GM12892 (cell line): Measurements from ENCODE around the gene KCNIP1.

Experiments
- DNase-seq: peaks from one replicate; pipeline ENCODE4 v3.0.0; 2011; ENCODE audit not compliant: insufficient read length
- FAIRE-seq: peaks from 2 replicates; lab custom pipeline; 2011; peaks lifted over from hg19 to GRCh38; lab: Jason Lieb, UNC
- POLR2A ChIP-seq: IDR thresholded peaks from 2 replicates; pipeline ENCODE4 v1.6.1; 2011; ENCODE audit warnings: low read depth, low read length, control low read depth
- POLR2AphosphoS5 ChIP-seq: IDR thresholded peaks from 2 replicates; pipeline ENCODE4 v1.6.1; 2011; ENCODE audit warnings: low read depth, low read length, control low read depth
- TAF1 ChIP-seq: IDR thresholded peaks from 2 replicates; pipeline ENCODE4 v1.6.1; 2011; ENCODE audit warnings: low read depth, mild to moderate bottlenecking, control low read depth, low read length, borderline replicate concordance

KCNIP1 gene

GRCh38 chr5:170513856-170514525 lies 10.2 kb downstream of the KCNIP1 start:
- FAIRE-seq (no peak), DNase-seq (no peak)
- no peak for TF ChIP-seq TAF1
- no peak for TF ChIP-seq POLR2A
- no peak for TF ChIP-seq POLR2AphosphoS5

GRCh38 chr5:170517411-170517810 lies 13.6 kb downstream of the KCNIP1 start:
- no peak for TF ChIP-seq POLR2AphosphoS5
- no peak for TF ChIP-seq POLR2A
- TF ChIP-seq TAF1, result no peak
- no peak for DNase-seq
- no peak for FAIRE-seq

GRCh38 chr5:170518277-170518676 lies 14.5 kb downstream of the KCNIP1 start:
- TF ChIP-seq TAF1, result no peak
- TF ChIP-seq POLR2A, result no peak
- no peak for TF ChIP-seq POLR2AphosphoS5
- FAIRE-seq (no peak), DNase-seq (no peak)

- no peak for DNase-seq
- FAIRE-seq, result no peak
- no peak for TF ChIP-seq POLR2A
- no peak for TF ChIP-seq POLR2AphosphoS5
- TF ChIP-seq TAF1, result no peak
Observed at GRCh38 chr5:170519549-170519948, 15.7 kb downstream of the KCNIP1 start.

- DNase-seq (no peak), FAIRE-seq (no peak)
- TF ChIP-seq TAF1 (no peak), POLR2AphosphoS5 (no peak), POLR2A (no peak)
Observed at GRCh38 chr5:170520372-170520771, 16.6 kb downstream of the KCNIP1 start.

- TF ChIP-seq TAF1, result no peak
- no peak for TF ChIP-seq POLR2A
- TF ChIP-seq POLR2AphosphoS5, result no peak
- no peak for DNase-seq
- FAIRE-seq, result no peak
Observed at GRCh38 chr5:170522211-170523141, 18.7 kb downstream of the KCNIP1 start.

GRCh38 chr5:170523142-170523551 lies 19.3 kb downstream of the KCNIP1 start:
- no peak for FAIRE-seq
- DNase-seq, result no peak
- TF ChIP-seq POLR2AphosphoS5, result no peak

- DNase-seq, result no peak
- TF ChIP-seq POLR2A (no peak), POLR2AphosphoS5 (no peak), TAF1 (no peak)
- no peak for FAIRE-seq
Observed at GRCh38 chr5:170523830-170524229, 20.0 kb downstream of the KCNIP1 start.

GRCh38 chr5:170524576-170524975 lies 20.8 kb downstream of the KCNIP1 start:
- DNase-seq (no peak), FAIRE-seq (no peak)
- no peak for TF ChIP-seq TAF1
- TF ChIP-seq POLR2AphosphoS5, result no peak
- TF ChIP-seq POLR2A, result no peak

GRCh38 chr5:170525470-170526211 lies 21.8 kb downstream of the KCNIP1 start:
- no peak for FAIRE-seq
- no peak for TF ChIP-seq TAF1
- no peak for TF ChIP-seq POLR2AphosphoS5
- TF ChIP-seq POLR2A, result no peak
- no peak for DNase-seq

- no peak for DNase-seq
- FAIRE-seq, result no peak
- TF ChIP-seq POLR2AphosphoS5 (no peak), POLR2A (no peak), TAF1 (no peak)
Observed at GRCh38 chr5:170527991-170528390, 24.2 kb downstream of the KCNIP1 start.
